Endothelial cell of umbilical vein (primary cell): ENCODE measurements around the gene ANXA2R. TPM values are rescaled to one million over a fixed set of nuclear protein-coding genes. Genes with fewer than 3 reads are reported as not detected.

ENCODE experiments used
- BruUV-seq: library from RNA; stranded (reverse); fragments of 400-500 nt; replicated peaks from 2 replicates; lab custom pipeline; 2021; lab: Mats Ljungman, UMichigan
- CTCF ChIA-PET: fragments of 300-600, 350-600 bp; sonication (Branson Sonifier 250); formaldehyde crosslinking; loops from one replicate; lab custom pipeline; 2021; ENCODE audit warnings: antibody characterized with exemption, inconsistent platforms; lab: Charles Lee
- POLR2A ChIA-PET: fragments of 300-600, 350-600 bp; sonication (Branson Sonifier 250); formaldehyde crosslinking; loops from one replicate; lab custom pipeline; 2021; ENCODE audit warnings: antibody characterized with exemption, inconsistent platforms; lab: Charles Lee
- DNase-seq: peaks from one replicate; pipeline ENCODE4 v3.0.0-alpha.2; 2011; ENCODE audit warnings: low read depth, low spot score
- FAIRE-seq: peaks from 2 replicates; lab custom pipeline; 2011; peaks lifted over from hg19 to GRCh38; lab: Jason Lieb, UNC
- H2AFZ ChIP-seq: 2 replicates; pipeline ENCODE4 v1.6.0; 2012; ENCODE audit warnings: low read depth, low read length, control low read depth, inconsistent platforms
- H3K27ac ChIP-seq: 2 replicates; pipeline ENCODE4 v1.5.1; 2011; ENCODE audit warnings: low read depth, mild to moderate bottlenecking, control low read depth, low read length, moderate library complexity; ENCODE audit not compliant: insufficient read depth
- H3K27me3 ChIP-seq, 2 experiments: 2 replicates each; pipeline versions ENCODE4 v1.6.0 to v1.6.1; 2011; ENCODE audit warnings: low read length in 2 of 2, mixed read lengths in 1 of 2; ENCODE audit not compliant: control insufficient read depth in 2 of 2, insufficient read depth in 2 of 2
- H3K36me3 ChIP-seq, 2 experiments: 2 replicates in 1 of 2; 3 replicates in 1 of 2; pipeline ENCODE4 v1.5.1; 2011; ENCODE audit warnings: low read length in 2 of 2, mild to moderate bottlenecking in 1 of 2, moderate library complexity in 1 of 2; ENCODE audit not compliant: control insufficient read depth in 2 of 2, insufficient read depth in 2 of 2; ENCODE audit errors: extremely low read depth in 1 of 2
- H3K4me1 ChIP-seq: 3 replicates; pipeline ENCODE4 v1.5.1; 2011; ENCODE audit warnings: mild to moderate bottlenecking, low read length; ENCODE audit not compliant: control insufficient read depth, insufficient read depth; ENCODE audit errors: extremely low read depth
- H3K4me2 ChIP-seq: 2 replicates; pipeline ENCODE4 v1.6.1; 2011; ENCODE audit warnings: low read length, control low read depth, mixed read lengths; ENCODE audit not compliant: insufficient read depth
- H3K4me3 ChIP-seq, 3 experiments: fragments of 200-600 bp in 1 of 3; sonication (generic), shearing (Covaris generic) in 1 of 3; replicated peaks in 1 of 3; 2 replicates each; pipeline ENCODE4 v1.5.1; 2011 to 2016; ENCODE audit warnings: control low read depth in 3 of 3, low read length in 3 of 3, mild to moderate bottlenecking in 2 of 3, inconsistent platforms in 1 of 3, low read depth in 1 of 3, moderate library complexity in 1 of 3; ENCODE audit not compliant: insufficient read depth in 1 of 3
- H3K79me2 ChIP-seq: 2 replicates; pipeline ENCODE4 v1.6.0; 2012; ENCODE audit warnings: low read length, inconsistent platforms; ENCODE audit not compliant: control insufficient read depth, insufficient read depth
- H3K9ac ChIP-seq: replicated peaks from 2 replicates; pipeline ENCODE3; 2011; ENCODE audit warnings: low read length, control low read depth; ENCODE audit not compliant: insufficient read depth; ENCODE audit errors: extremely low read depth
- H3K9me1 ChIP-seq: replicated peaks from 3 replicates; pipeline ENCODE4 v1.6.0; 2011; ENCODE audit warnings: mild to moderate bottlenecking, low read length; ENCODE audit not compliant: control insufficient read depth, insufficient read depth; ENCODE audit errors: extremely low read depth
- H3K9me3 ChIP-seq: replicated peaks from 2 replicates; pipeline ENCODE4 v1.5.1; 2012; ENCODE audit warnings: low read length, inconsistent platforms; ENCODE audit not compliant: control insufficient read depth, insufficient read depth
- H4K20me1 ChIP-seq: replicated peaks from 2 replicates; pipeline ENCODE3; 2011; ENCODE audit warnings: mild to moderate bottlenecking, low read length; ENCODE audit not compliant: control insufficient read depth, insufficient read depth; ENCODE audit errors: extremely low read depth
- EZH2 ChIP-seq: IDR thresholded peaks from 2 replicates; pipeline ENCODE4 v1.6.1; 2012; ENCODE audit warnings: borderline replicate concordance, low read depth, mild to moderate bottlenecking, moderate library complexity, low read length, inconsistent platforms; ENCODE audit not compliant: severe bottlenecking
- FOS ChIP-seq: IDR thresholded peaks from 2 replicates; pipeline ENCODE4 v1.6.1; 2011; ENCODE audit warnings: mild to moderate bottlenecking, low read length, moderate library complexity, borderline replicate concordance; ENCODE audit not compliant: insufficient read depth
- GATA2 ChIP-seq: IDR thresholded peaks from 2 replicates; pipeline ENCODE4 v1.7.0; 2011; ENCODE audit warnings: low read depth, mild to moderate bottlenecking, moderate library complexity, mixed read lengths, low read length; ENCODE audit not compliant: insufficient read length, insufficient read depth
- JUN ChIP-seq: IDR thresholded peaks from 2 replicates; pipeline ENCODE4 v1.6.1; 2011; ENCODE audit warnings: borderline replicate concordance, low read depth; ENCODE audit not compliant: insufficient read length, insufficient read depth
- MYC ChIP-seq: IDR thresholded peaks from one replicate; pipeline ENCODE4 v1.6.1; 2011; ENCODE audit warnings: mild to moderate bottlenecking, low read depth, low read length
- POLR2A ChIP-seq: IDR thresholded peaks from 2 replicates; pipeline ENCODE4 v1.6.1; 2012; ENCODE audit warnings: low read depth, mild to moderate bottlenecking, control low read depth, low read length
- POLR2AphosphoS5 ChIP-seq: IDR thresholded peaks from 2 replicates; pipeline ENCODE4 v1.6.1; 2012; ENCODE audit warnings: low read depth, mild to moderate bottlenecking, control low read depth, low read length, moderate library complexity; ENCODE audit not compliant: insufficient read depth
- dilution Hi-C: fragments of 300-500 bp; cut with MboI; formaldehyde crosslinking; loops from one replicate; pipeline ENCODE4 v1.15.0; 2019; ENCODE audit warnings: low sequenced_read_pairs; ENCODE audit not compliant: extremely low pct_ligation_motif_present
- intact Hi-C: fragments of 100-400 bp; cut with micrococcal nuclease; formaldehyde crosslinking; loops from one replicate; pipeline ENCODE4 v1.10.0; 2022
- polyA plus RNA-seq, 4 experiments: library from polyadenylated mRNA; depleted of rRNA in 3 of 4; stranded (reverse) in 3 of 4; unstranded in 1 of 4; fragments of >200 nt; gene quantifications; 2 replicates each; pipeline versions ENCODE4 v1.2.1 to v1.2.3, GENCODE V29; 2011 to 2012; ENCODE audit warnings: missing spikeins in 1 of 4
- total RNA-seq: library from RNA; stranded (reverse); gene quantifications from 2 replicates; pipeline ENCODE4 v1.2.3, GENCODE V29; 2021
- TF ChIP-seq, protein P1 (sequence below): IDR thresholded peaks from 2 replicates; pipeline ENCODE4 v1.6.1; 2011; ENCODE audit not compliant: insufficient read depth, insufficient read length
- TF ChIP-seq, protein P2 (sequence below), 2 donors: IDR thresholded peaks; 1 replicate in 1 of 2; 2 replicates in 1 of 2; pipeline ENCODE4 v1.5.1; 2011; ENCODE audit warnings: low read length in 2 of 2, mild to moderate bottlenecking in 2 of 2, moderate library complexity in 2 of 2, control low read depth in 1 of 2, inconsistent platforms in 1 of 2, low read depth in 1 of 2; ENCODE audit not compliant: insufficient read depth in 1 of 2; ENCODE audit errors: extremely low read depth in 1 of 2

ANXA2R gene
- total and polyA plus RNA-seq, 2 donors (not counting 3 experiments of a cell fraction or from before 2014, with no cell fraction given) = 6.6 to 10.4 TPM

DNA sequence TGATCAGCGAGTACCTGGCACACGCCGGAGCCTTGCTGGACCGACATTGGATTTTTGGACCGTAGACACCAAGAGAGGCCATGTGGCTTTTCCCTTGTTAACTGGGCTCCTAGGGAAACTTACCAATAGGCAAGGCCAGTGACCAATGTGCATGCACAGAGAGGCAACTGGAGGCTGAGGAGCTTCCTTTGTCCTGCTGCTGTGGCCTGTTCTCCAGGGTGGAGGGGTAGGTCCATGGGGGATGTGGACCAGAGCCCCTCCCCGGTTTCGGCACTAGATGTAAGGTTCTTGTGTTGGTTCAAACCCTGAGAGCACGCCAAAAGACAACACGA is 34.8 kb upstream of the ANXA2R start:
- Histone ChIP-seq H4K20me1 (no peaks in the 10 kb centered on the region), H3K79me2 (peaks cover 11% of the 10 kb centered on the region), H3K9ac (no peak overlapping the region), H3K9me3 (no peaks in the 10 kb centered on the region), H2AFZ (peak overlapping the region; percentile 46), H3K9me1 (no peaks in the 10 kb centered on the region), H3K4me2 (peak overlapping the region; percentile 44), H3K4me3 (no peak overlapping the region), H3K27me3 (no peaks in the 10 kb centered on the region), H3K27ac (peak overlapping the region; percentile 21), H3K4me1 (peaks cover 8% of the 10 kb centered on the region), H3K36me3 (peaks cover 8 to 12% of the 10 kb centered on the region in 2 experiments)
- DNase-seq (no peak), FAIRE-seq (no peak)
- intact Hi-C loops = loop anchor here (1.0 to 10.0 kb wide), 3 partner anchors 30 to 600 kb away; no protein-coding TSS in a partner anchor
- TF ChIP-seq POLR2A = no peak
- no peak for TF ChIP-seq POLR2AphosphoS5
- TF ChIP-seq JUN = no peak
- no peak for TF ChIP-seq GATA2
- no peak for TF ChIP-seq FOS
- no peak for TF ChIP-seq MYC
- no peak for TF ChIP-seq EZH2
- TF ChIP-seq, protein P1, sequence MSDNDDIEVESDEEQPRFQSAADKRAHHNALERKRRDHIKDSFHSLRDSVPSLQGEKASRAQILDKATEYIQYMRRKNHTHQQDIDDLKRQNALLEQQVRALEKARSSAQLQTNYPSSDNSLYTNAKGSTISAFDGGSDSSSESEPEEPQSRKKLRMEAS = no peak
- TF ChIP-seq, protein P2, sequence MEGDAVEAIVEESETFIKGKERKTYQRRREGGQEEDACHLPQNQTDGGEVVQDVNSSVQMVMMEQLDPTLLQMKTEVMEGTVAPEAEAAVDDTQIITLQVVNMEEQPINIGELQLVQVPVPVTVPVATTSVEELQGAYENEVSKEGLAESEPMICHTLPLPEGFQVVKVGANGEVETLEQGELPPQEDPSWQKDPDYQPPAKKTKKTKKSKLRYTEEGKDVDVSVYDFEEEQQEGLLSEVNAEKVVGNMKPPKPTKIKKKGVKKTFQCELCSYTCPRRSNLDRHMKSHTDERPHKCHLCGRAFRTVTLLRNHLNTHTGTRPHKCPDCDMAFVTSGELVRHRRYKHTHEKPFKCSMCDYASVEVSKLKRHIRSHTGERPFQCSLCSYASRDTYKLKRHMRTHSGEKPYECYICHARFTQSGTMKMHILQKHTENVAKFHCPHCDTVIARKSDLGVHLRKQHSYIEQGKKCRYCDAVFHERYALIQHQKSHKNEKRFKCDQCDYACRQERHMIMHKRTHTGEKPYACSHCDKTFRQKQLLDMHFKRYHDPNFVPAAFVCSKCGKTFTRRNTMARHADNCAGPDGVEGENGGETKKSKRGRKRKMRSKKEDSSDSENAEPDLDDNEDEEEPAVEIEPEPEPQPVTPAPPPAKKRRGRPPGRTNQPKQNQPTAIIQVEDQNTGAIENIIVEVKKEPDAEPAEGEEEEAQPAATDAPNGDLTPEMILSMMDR (IDR thresholded peaks at IDR 0.05; ENCODE audit: extremely low read depth in 1 of 2, insufficient read depth in 1 of 2, low read depth in 1 of 2, low read length in 2 of 2) = no peak
- CTCF ChIA-PET = no interaction called here
- dilution Hi-C loops = no loop called here
- POLR2A ChIA-PET = no interaction called here
- no TSS peak for BruUV-seq
